Type B pancreatic cell (in vitro differentiated cells): Measurements from ENCODE around the gene ZBTB20. TPM values are rescaled to one million over a fixed set of nuclear protein-coding genes. Genes with fewer than 3 reads are reported as not detected.

Experiments used
- DNase-seq: peaks from one replicate; pipeline ENCODE4 v3.0.0; 2021; ENCODE audit warnings: mixed read lengths; ENCODE audit not compliant: unreplicated experiment; ENCODE audit errors: extremely low spot score
- H3K27ac Mint-ChIP-seq: 2 replicates; pipeline ENCODE4 v1.8.0; 2021; ENCODE audit warnings: mild to moderate bottlenecking, mixed read lengths
- H3K27me3 Mint-ChIP-seq: 2 replicates; pipeline ENCODE4 v1.8.0; 2021; ENCODE audit warnings: mixed read lengths
- H3K36me3 Mint-ChIP-seq: 2 replicates; pipeline ENCODE4 v1.8.0; 2021; ENCODE audit warnings: mixed read lengths
- H3K4me1 Mint-ChIP-seq: one replicate; pipeline ENCODE4 v1.8.0; 2021; ENCODE audit warnings: mixed read lengths; ENCODE audit not compliant: unreplicated experiment
- H3K4me3 Mint-ChIP-seq: 2 replicates; pipeline ENCODE4 v1.8.0; 2021; ENCODE audit warnings: mild to moderate bottlenecking, mixed read lengths
- H3K9me3 Mint-ChIP-seq: 2 replicates; pipeline ENCODE4 v1.8.0; 2021; ENCODE audit warnings: mixed read lengths
- CTCF ChIP-seq: fragments of 200-600 bp; sonication (generic); conservative IDR thresholded peaks from 2 replicates; pipeline ENCODE4 v1.5.0; 2021; ENCODE audit warnings: antibody characterized with exemption, mild to moderate bottlenecking
- total RNA-seq: library from RNA; stranded (reverse); gene quantifications from 2 replicates; pipeline ENCODE4 v1.2.1, GENCODE V29; 2021; ENCODE audit warnings: low replicate concordance

Gene ZBTB20
- total RNA-seq, 1 donor from 2014 or later: 14.4 TPM

GRCh38 chr3:114484919-114485318, 662.2 kb downstream of the ZBTB20 start:
- no peaks in the 10 kb centered on the region for H3K36me3 Mint-ChIP-seq
- H3K27me3 Mint-ChIP-seq: no peaks in the 10 kb centered on the region
- no peaks in the 10 kb centered on the region for H3K9me3 Mint-ChIP-seq
- TF ChIP-seq CTCF: no peak
- DNase-seq: no peak
- H3K4me1 Mint-ChIP-seq: peaks cover 5% of the 10 kb centered on the region
- H3K27ac Mint-ChIP-seq: no peak overlapping the region
- H3K4me3 Mint-ChIP-seq: no peak overlapping the region

- no peak overlapping the region for H3K27ac Mint-ChIP-seq
- H3K27me3 Mint-ChIP-seq: no peaks in the 10 kb centered on the region
- no peak for TF ChIP-seq CTCF
- no peaks in the 10 kb centered on the region for H3K36me3 Mint-ChIP-seq
- no peaks in the 10 kb centered on the region for H3K9me3 Mint-ChIP-seq
- H3K4me3 Mint-ChIP-seq: no peak overlapping the region
- no peak for DNase-seq
- H3K4me1 Mint-ChIP-seq: peaks cover 5% of the 10 kb centered on the region
Measured at GRCh38 chr3:114481113-114481512, 666.0 kb downstream of the ZBTB20 start.

GRCh38 chr3:114480442-114480841, 666.6 kb downstream of the ZBTB20 start:
- H3K27me3 Mint-ChIP-seq: no peaks in the 10 kb centered on the region
- no peak overlapping the region for H3K27ac Mint-ChIP-seq
- no peak for DNase-seq
- peaks cover 5% of the 10 kb centered on the region for H3K4me1 Mint-ChIP-seq
- no peaks in the 10 kb centered on the region for H3K36me3 Mint-ChIP-seq
- no peak for TF ChIP-seq CTCF
- H3K9me3 Mint-ChIP-seq: no peaks in the 10 kb centered on the region
- no peak overlapping the region for H3K4me3 Mint-ChIP-seq

GRCh38 chr3:114478801-114479200, 668.3 kb downstream of the ZBTB20 start:
- no peak for TF ChIP-seq CTCF
- H3K9me3 Mint-ChIP-seq: peaks cover 6% of the 10 kb centered on the region
- H3K27ac Mint-ChIP-seq: no peak overlapping the region
- H3K27me3 Mint-ChIP-seq: no peaks in the 10 kb centered on the region
- no peak overlapping the region for H3K4me3 Mint-ChIP-seq
- peaks cover 5% of the 10 kb centered on the region for H3K4me1 Mint-ChIP-seq
- H3K36me3 Mint-ChIP-seq: no peaks in the 10 kb centered on the region
- no peak for DNase-seq

- peaks cover 6% of the 10 kb centered on the region for H3K9me3 Mint-ChIP-seq
Measured at GRCh38 chr3:114476511-114476910, 670.6 kb downstream of the ZBTB20 start.

More at GRCh38 chr3:114476511-114476910, 670.6 kb downstream of the ZBTB20 start:
- DNase-seq: no peak
- H3K4me1 Mint-ChIP-seq: peaks cover 4% of the 10 kb centered on the region
- no peak for TF ChIP-seq CTCF
- H3K36me3 Mint-ChIP-seq: no peaks in the 10 kb centered on the region
- H3K4me3 Mint-ChIP-seq: no peak overlapping the region
- H3K27me3 Mint-ChIP-seq: no peaks in the 10 kb centered on the region
- H3K27ac Mint-ChIP-seq: no peak overlapping the region
